ENCODE results near the gene SLC12A7.

Gene SLC12A7

GRCh38 chr5:1058083-1058945, 53.5 kb downstream of the SLC12A7 start:
- Histone ChIP-seq H3K27ac (no peak overlapping the region), H3K9me3 (ENCODE audit: low read depth, low read length) (no peaks in the 10 kb centered on the region), H3K36me3 (ENCODE audit: insufficient read depth, low read length) (no peaks in the 10 kb centered on the region; the same call in 1 of the 2 replicates), H3K9ac (ENCODE audit: insufficient read length) (no peak overlapping the region), H3K4me3 (no peak overlapping the region)
- TF ChIP-seq EZH2 (IDR thresholded peaks at IDR 0.05) (no peak), FOXP2 (optimal IDR thresholded peaks at IDR 0.05; ENCODE audit: control extremely low read depth, extremely low read length, insufficient read depth) (no peak), POLR2AphosphoS5 (IDR thresholded peaks at IDR 0.05; ENCODE audit: borderline replicate concordance, low read depth, low read length) (no peak)
- no peak for DNase-seq (ENCODE audit: low read depth, low spot score)

DNA sequence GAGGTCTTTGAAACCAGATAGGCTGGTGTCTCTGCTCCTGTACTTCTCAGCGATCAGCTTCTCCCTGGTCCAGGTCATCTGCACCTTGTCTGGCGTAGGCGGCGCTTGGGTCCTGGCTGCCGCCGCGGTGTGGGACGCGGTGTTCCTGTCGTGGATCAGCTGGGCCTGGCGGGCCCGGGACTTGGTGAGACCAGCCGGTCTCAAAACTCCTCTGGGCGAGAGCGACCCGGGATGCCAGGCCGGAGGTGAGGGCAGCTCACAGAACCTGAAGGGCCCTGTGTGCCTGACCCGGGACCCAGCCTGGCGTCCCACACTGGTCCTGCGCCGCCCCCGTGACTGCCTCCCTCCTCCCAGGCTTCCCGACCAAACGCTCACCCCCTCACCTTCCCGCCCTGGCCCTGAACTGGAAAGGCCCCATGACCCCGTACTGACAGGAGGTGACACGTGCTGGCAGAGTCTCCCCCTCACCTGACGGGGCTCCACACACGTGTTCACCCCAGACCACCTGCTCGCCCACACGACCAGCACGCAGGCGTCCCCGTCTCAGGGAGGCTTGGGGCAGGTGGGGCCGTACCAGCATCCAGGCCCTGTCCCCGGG, 54.3 kb downstream of the SLC12A7 start:
- no peaks in the 10 kb centered on the region; the same call in 1 of the 2 replicates for H3K36me3 ChIP-seq (ENCODE audit: insufficient read depth, low read length)

DNA sequence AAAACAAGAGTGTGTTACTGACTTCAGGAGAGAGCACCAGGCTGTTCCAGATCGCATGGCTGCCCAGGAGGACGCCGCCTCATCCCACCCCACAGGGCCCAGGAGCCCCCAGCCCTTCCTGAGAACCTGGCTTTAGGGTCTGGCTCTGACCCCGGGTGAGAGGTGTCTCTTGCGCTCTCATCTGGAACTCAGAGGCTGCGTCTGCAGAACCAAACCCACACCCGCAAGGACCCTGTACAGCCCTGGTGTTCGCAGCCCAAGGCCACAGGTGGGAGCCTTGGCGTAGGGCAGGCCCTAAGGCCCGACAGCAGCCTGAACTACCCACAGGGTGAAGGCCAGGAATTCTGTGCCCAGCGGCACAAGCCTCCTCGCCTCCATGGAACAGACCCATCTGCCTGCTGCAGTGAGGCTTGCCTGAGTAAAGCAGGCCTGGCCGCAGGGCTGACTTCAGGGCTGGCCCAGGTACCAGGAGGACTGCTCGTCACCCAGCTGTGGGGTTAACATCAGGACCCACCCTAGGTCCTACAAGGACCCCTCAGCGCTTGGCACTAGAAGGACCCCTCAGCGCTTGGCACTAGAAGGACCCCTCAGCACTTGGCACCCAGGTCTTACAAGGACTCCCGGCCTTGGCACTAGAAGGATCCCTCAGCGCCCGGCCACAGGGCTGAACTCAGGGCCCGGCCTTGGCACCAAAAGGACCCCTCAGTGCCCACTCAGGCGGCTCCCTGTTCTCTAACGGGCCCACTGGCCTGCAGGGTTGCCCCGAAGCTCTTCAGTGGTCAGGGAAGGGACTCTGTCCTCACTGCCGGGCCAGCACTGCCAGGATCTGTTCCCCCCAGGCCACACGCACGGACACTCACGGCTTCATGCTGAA, 55.0 kb downstream of the SLC12A7 start:
- no peak overlapping the region for H3K4me3 ChIP-seq
- H3K27ac ChIP-seq: no peak overlapping the region
- no peaks in the 10 kb centered on the region; the same call in 1 of the 2 replicates for H3K36me3 ChIP-seq (ENCODE audit: insufficient read depth, low read length)
- TF ChIP-seq EZH2 (IDR thresholded peaks at IDR 0.05) (no peak), FOXP2 (optimal IDR thresholded peaks at IDR 0.05; ENCODE audit: control extremely low read depth, extremely low read length, insufficient read depth) (no peak), POLR2AphosphoS5 (IDR thresholded peaks at IDR 0.05; ENCODE audit: borderline replicate concordance, low read depth, low read length) (no peak)
- no peaks in the 10 kb centered on the region for H3K9me3 ChIP-seq (ENCODE audit: low read depth, low read length)
- no peak overlapping the region for H3K9ac ChIP-seq (ENCODE audit: insufficient read length)
- DNase-seq (ENCODE audit: low read depth, low spot score): no peak

More for the DNA sequence above, 54.3 kb downstream of the SLC12A7 start:
- Histone ChIP-seq H3K9me3 (ENCODE audit: low read depth, low read length) (no peaks in the 10 kb centered on the region), H3K4me3 (no peak overlapping the region), H3K9ac (ENCODE audit: insufficient read length) (no peak overlapping the region), H3K27ac (no peak overlapping the region)
- no peak for TF ChIP-seq POLR2AphosphoS5 (IDR thresholded peaks at IDR 0.05; ENCODE audit: borderline replicate concordance, low read depth, low read length)
- DNase-seq (ENCODE audit: low read depth, low spot score): no peak

DNA sequence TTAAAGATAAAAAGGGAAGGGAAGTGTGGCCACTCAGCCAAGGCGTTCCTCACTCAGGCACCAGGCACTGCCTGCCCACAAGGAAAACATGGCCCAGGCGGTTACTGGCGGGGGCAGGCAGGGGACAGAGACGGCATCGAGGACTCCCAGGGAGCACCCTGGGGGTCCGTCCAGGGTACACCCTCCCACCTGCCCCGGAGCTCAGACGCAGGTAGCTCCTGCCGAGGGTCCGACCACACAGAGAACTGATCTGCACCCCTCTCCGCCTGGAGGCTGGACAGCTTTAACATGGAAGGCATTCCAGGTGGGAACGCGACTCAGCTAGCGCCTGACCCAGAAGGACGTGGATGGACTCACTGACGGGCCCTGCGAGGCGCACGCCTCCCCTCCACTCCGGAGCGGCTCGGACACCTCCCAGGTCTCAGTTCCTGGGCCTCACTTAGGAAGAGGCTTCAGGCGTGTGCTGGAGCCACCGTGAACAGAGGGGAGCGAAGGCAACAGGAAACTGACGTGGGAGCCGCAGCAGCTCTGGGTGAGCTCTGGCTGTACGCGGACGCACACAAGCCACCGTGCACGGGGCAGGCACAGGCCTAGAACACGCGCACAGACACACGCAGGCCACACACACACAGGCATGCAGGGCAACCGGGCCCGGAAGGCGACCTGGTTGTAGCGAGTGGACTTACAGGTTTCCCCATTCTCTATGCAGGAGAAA, 55.8 kb downstream of the SLC12A7 start:
- DNase-seq (ENCODE audit: low read depth, low spot score): no peak
- TF ChIP-seq EZH2 (IDR thresholded peaks at IDR 0.05): no peak
- Histone ChIP-seq H3K27ac (no peak overlapping the region), H3K36me3 (ENCODE audit: insufficient read depth, low read length) (no peaks in the 10 kb centered on the region; the same call in 1 of the 2 replicates), H3K9ac (ENCODE audit: insufficient read length) (no peak overlapping the region), H3K4me3 (no peak overlapping the region), H3K9me3 (ENCODE audit: low read depth, low read length) (no peaks in the 10 kb centered on the region)

DNA sequence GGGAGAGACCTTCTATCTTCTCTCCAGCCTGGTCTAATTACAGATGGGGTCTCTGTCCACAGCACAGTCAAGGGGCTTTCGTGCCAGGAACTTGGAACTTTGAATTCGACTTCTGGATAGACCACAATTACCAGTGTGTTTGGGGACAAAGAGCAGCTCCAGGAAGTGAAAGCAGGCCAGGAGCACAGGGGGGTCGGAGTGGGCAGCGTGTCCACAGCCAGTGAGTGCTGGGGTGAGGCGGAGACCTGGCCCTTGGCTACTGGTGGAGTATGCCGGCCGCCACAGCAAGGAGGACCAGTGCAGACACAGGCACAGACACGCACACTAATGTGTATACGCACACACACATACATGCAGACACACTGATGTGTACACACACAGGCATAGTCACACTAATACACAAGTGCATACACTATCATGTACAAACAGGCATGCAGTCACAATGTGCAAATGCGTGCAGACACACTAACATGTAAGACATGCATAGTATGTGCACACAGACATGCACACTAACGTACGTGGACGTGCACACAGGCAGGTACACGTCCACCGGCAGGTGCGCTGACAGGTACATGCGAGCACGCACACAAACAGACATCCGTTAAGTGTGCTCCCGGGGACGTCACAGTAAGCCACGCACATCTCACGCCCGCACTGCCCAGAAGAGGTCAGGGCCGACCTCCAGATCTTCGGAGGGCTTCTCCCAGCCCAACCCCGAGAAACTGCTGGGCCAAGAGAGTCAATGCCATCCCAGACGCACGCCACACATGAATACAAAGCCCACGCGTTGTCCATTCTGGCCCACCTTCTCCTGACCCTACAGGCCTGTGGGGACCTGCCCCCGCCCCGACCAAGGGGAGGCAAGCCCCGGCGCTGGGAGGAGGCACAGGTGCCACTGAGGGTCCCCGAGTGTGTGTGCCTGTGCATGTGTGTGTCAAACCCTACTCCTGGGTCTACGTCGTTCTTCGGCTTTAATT, 56.8 kb downstream of the SLC12A7 start:
- no peaks in the 10 kb centered on the region; the same call in 1 of the 2 replicates for H3K36me3 ChIP-seq (ENCODE audit: insufficient read depth, low read length)

DNA sequence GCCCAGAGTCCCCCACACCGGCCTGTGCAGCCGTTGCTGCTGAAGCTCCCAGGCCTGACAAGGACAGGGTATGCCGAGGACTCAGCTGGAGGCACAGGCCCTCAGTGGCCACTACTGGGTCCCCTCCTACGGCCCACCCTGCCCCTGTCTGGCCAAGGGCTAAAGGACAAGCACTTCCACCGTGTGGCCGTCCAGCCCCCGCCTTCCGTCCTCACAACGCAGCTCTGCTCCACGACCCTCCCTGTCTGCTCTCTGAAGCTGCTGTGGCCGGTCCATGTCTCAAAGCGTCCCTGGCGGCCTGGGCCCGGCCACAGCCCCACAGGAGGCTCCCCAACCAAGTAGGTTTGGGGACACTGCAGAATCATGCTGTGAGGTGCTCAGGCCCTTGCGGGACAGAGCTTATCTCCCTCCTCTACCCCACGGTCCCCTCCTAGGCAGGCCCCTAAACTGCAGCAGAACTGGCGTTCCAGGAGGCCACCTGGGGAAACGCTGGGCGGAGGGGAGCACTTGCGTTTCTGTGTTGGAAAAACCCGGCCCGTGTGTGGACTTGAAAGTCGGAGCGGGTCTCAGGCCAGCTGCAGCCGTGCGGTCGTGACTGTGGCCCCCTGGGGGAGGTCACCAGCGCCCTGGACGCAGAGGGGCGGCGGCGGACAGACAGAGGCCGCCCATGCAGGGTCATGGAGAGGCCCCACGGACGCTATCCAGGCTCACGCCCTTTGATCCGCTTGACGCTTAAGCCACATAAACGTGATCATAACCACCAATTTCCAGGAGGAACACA, 57.7 kb downstream of the SLC12A7 start:
- DNase-seq (ENCODE audit: low read depth, low spot score): no peak
- Histone ChIP-seq H3K9ac (ENCODE audit: insufficient read length) (no peak overlapping the region), H3K4me3 (no peak overlapping the region), H3K9me3 (ENCODE audit: low read depth, low read length) (no peaks in the 10 kb centered on the region), H3K36me3 (ENCODE audit: insufficient read depth, low read length) (no peaks in the 10 kb centered on the region; the same call in 1 of the 2 replicates), H3K27ac (no peak overlapping the region)
- no peak for TF ChIP-seq POLR2AphosphoS5 (IDR thresholded peaks at IDR 0.05; ENCODE audit: borderline replicate concordance, low read depth, low read length)
- no peak for TF ChIP-seq FOXP2 (optimal IDR thresholded peaks at IDR 0.05; ENCODE audit: control extremely low read depth, extremely low read length, insufficient read depth)
- no peak for TF ChIP-seq EZH2 (IDR thresholded peaks at IDR 0.05)

More for the DNA sequence above, 56.8 kb downstream of the SLC12A7 start:
- TF ChIP-seq EZH2 (IDR thresholded peaks at IDR 0.05): no peak
- no peak overlapping the region for H3K9ac ChIP-seq (ENCODE audit: insufficient read length)
- H3K9me3 ChIP-seq (ENCODE audit: low read depth, low read length): no peaks in the 10 kb centered on the region
- H3K4me3 ChIP-seq: no peak overlapping the region
- no peak for DNase-seq (ENCODE audit: low read depth, low spot score)
- no peak overlapping the region for H3K27ac ChIP-seq

Measured in SK-N-MC (cell line).